ENCODE results near the gene ARMC10.

DNA sequence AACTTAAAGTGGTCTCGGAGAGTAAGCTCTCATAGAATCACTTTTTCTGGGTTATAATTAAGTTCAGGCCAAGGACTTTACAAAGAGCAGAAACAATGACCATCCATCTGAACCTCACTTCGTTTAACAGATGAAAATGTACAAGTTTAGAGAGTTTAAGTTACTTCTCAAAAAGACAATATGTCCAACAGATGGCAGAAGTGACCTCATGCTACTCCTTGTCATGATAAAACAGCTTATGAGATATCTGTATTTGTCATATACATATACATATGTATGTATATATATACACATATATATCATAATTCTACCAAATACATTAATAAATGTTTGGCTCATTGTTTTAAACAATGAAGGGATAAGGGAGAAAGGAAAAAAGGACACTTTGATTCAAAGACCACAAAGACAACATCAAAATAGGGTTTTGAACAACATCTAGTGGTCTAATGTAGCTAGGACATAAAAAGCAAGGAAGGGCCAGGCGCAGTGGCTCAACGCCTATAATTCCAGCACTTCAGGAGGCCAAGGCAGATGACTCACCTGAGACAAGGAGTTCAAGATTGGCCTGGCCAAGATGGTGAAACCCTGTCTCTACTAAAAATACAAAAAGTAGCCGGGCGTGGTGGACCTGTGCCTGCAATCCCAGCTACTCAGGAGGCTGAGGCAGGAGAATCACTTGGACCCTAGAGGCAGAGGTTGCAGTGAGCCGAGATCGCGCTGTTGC, 56.1 kb downstream of the ARMC10 start:
- TF ChIP-seq EZH2 (IDR thresholded peaks at IDR 0.05) (no peak), POLR2AphosphoS5 (IDR thresholded peaks at IDR 0.05; ENCODE audit: borderline replicate concordance, low read depth, low read length) (no peak)
